GM23338 (cell line): ENCODE measurements around the gene FAT1. TPM values are rescaled to one million over a fixed set of nuclear protein-coding genes. Genes with fewer than 3 reads are reported as not detected.

ENCODE experiments used
- ATAC-seq: fragments of 200-7000 bp; cut with Tn5 transposase; 3 replicates; pipeline ENCODE4 v1.9.1; 2020
- DNase-seq: peaks from one replicate; pipeline ENCODE4 v3.0.0-alpha.2; 2015; ENCODE audit warnings: low spot score
- H2AFZ ChIP-seq: fragments of 200-600 bp; sonication (generic); 2 replicates; pipeline ENCODE4 v1.8.0; 2016; ENCODE audit warnings: antibody characterized with exemption, mild to moderate bottlenecking, moderate library complexity
- H3F3A ChIP-seq: fragments of 200-600 bp; sonication (generic); replicated peaks from 2 replicates; pipeline ENCODE4 v1.8.0; 2017; ENCODE audit warnings: antibody characterized with exemption, mixed run types, low read depth
- H3K27ac ChIP-seq: fragments of 200-600 bp; sonication (generic); 2 replicates; pipeline ENCODE4 v1.6.1; 2016; ENCODE audit warnings: low read depth
- H3K27me3 ChIP-seq: fragments of 200-600 bp; sonication (generic); 2 replicates; pipeline ENCODE4 v1.8.0; 2016; ENCODE audit warnings: mild to moderate bottlenecking, mixed run types, moderate library complexity; ENCODE audit not compliant: insufficient read depth
- H3K36me3 ChIP-seq: fragments of 200-600 bp; sonication (generic); 2 replicates; pipeline ENCODE4 v1.8.0; 2016; ENCODE audit warnings: mild to moderate bottlenecking; ENCODE audit not compliant: insufficient read depth
- H3K4me1 ChIP-seq: fragments of 200-600 bp; sonication (generic); 2 replicates; pipeline ENCODE4 v1.8.0; 2016; ENCODE audit warnings: mild to moderate bottlenecking, moderate library complexity; ENCODE audit not compliant: insufficient read depth
- H3K4me2 ChIP-seq: fragments of 200-600 bp; sonication (generic); 2 replicates; pipeline ENCODE4 v1.7.1; 2017; ENCODE audit warnings: mixed run types
- H3K4me3 ChIP-seq: fragments of 200-600 bp; sonication (generic); 2 replicates; pipeline ENCODE4 v1.6.1; 2016; ENCODE audit warnings: mixed run types
- H3K79me2 ChIP-seq: fragments of 200-600 bp; sonication (generic); replicated peaks from 2 replicates; pipeline ENCODE4 v1.8.0; 2017; ENCODE audit warnings: mild to moderate bottlenecking; ENCODE audit not compliant: insufficient read depth
- H3K9me2 ChIP-seq: fragments of 200-600 bp; sonication (generic); 2 replicates; pipeline ENCODE4 v1.8.0; 2017; ENCODE audit not compliant: insufficient read depth
- H4K20me1 ChIP-seq: fragments of 200-600 bp; sonication (generic); replicated peaks from 2 replicates; pipeline ENCODE4 v1.8.0; 2017; ENCODE audit warnings: mild to moderate bottlenecking; ENCODE audit not compliant: insufficient read depth
- H3K27ac Mint-ChIP-seq: 2 replicates; pipeline ENCODE4 v1.8.0; 2020; ENCODE audit warnings: inconsistent platforms, mild to moderate bottlenecking, moderate library complexity, mixed read lengths
- H3K27me3 Mint-ChIP-seq: 3 replicates; pipeline ENCODE4 v1.8.0; 2022; ENCODE audit warnings: low read depth, mild to moderate bottlenecking, moderate library complexity, mixed read lengths, inconsistent platforms; ENCODE audit not compliant: insufficient read depth, poor library complexity
- H3K36me3 Mint-ChIP-seq: 3 replicates; pipeline ENCODE4 v1.8.0; 2021; ENCODE audit warnings: low read depth, mild to moderate bottlenecking, inconsistent platforms, moderate library complexity, mixed read lengths
- H3K4me1 Mint-ChIP-seq: 3 replicates; pipeline ENCODE4 v1.8.0; 2020; ENCODE audit warnings: mild to moderate bottlenecking, inconsistent platforms, mixed read lengths
- H3K4me3 Mint-ChIP-seq: 3 replicates; pipeline ENCODE4 v1.8.0; 2021; ENCODE audit warnings: moderate library complexity, mild to moderate bottlenecking, inconsistent platforms, mixed read lengths
- H3K9me3 Mint-ChIP-seq: 3 replicates; pipeline ENCODE4 v1.8.0; 2020; ENCODE audit warnings: moderate library complexity, mild to moderate bottlenecking, inconsistent platforms, mixed read lengths
- CREB1 ChIP-seq: fragments of 250-450 bp; sonication (Bioruptor Pico); IDR thresholded peaks from 2 replicates; pipeline ENCODE4 v1.5.0; 2020; ENCODE audit warnings: low read depth, mild to moderate bottlenecking, moderate library complexity
- EZH2 ChIP-seq: fragments of 200-600 bp; sonication (generic); IDR thresholded peaks from one replicate; pipeline ENCODE4 v1.8.0; 2017; ENCODE audit warnings: antibody characterized with exemption, mild to moderate bottlenecking, low read depth; ENCODE audit not compliant: unreplicated experiment
- EZH2phosphoT487 ChIP-seq: fragments of 200-600 bp; sonication (generic); IDR thresholded peaks from one replicate; pipeline ENCODE4 v1.8.1; 2018; ENCODE audit warnings: antibody characterized with exemption; ENCODE audit not compliant: unreplicated experiment
- JUNB ChIP-seq: IDR thresholded peaks from one replicate; pipeline ENCODE4 v1.6.1; 2016; ENCODE audit warnings: antibody characterized with exemption; ENCODE audit not compliant: unreplicated experiment
- NANOG ChIP-seq: IDR thresholded peaks from 2 replicates; pipeline ENCODE4 v1.6.1; 2016; ENCODE audit warnings: antibody characterized with exemption, borderline replicate concordance
- STAT1 ChIP-seq: IDR thresholded peaks from one replicate; pipeline ENCODE4 v1.6.1; 2016; ENCODE audit warnings: antibody characterized with exemption; ENCODE audit not compliant: unreplicated experiment
- ZNF114 ChIP-seq: fragments of 250-450 bp; sonication (Bioruptor Pico); IDR thresholded peaks from 2 replicates; pipeline ENCODE4 v1.5.0; 2020; ENCODE audit warnings: mild to moderate bottlenecking, moderate library complexity
- ZNF331 ChIP-seq: fragments of 250-450 bp; sonication (Bioruptor Pico); IDR thresholded peaks from 2 replicates; pipeline ENCODE4 v1.5.0; 2020; ENCODE audit warnings: low read depth, mild to moderate bottlenecking, moderate library complexity
- polyA plus RNA-seq: library from polyadenylated mRNA; unstranded; fragments of >200 nt; fragmentation: Nextera tagmentation; extraction: Ambion mirVana; gene quantifications from 2 replicates; pipeline ENCODE4 v1.2.1, GENCODE V29; 2016
- total RNA-seq: library from RNA; depleted of rRNA; stranded (reverse); fragments of >200 nt; shearing (Covaris generic); gene quantifications from 2 replicates; pipeline ENCODE4 v1.2.3, GENCODE V29; 2014
- TF ChIP-seq, protein P1 (sequence below), 2 experiments: fragments of 200-600 bp in 1 of 2; sonication (generic) in 1 of 2; conservative IDR thresholded peaks; 2 replicates each; pipeline versions ENCODE4 v1.5.1 to v1.6.1; 2016 to 2017; ENCODE audit warnings: antibody characterized with exemption in 2 of 2, low read depth in 2 of 2, mild to moderate bottlenecking in 2 of 2, moderate library complexity in 1 of 2
- TF ChIP-seq, protein P2 (sequence below): IDR thresholded peaks from 2 replicates; pipeline ENCODE4 v1.6.1; 2016; ENCODE audit warnings: antibody characterized with exemption

FAT1 gene
- total and polyA plus RNA-seq, 2 experiments from 2014 or later: 37.6 to 137 TPM

DNA sequence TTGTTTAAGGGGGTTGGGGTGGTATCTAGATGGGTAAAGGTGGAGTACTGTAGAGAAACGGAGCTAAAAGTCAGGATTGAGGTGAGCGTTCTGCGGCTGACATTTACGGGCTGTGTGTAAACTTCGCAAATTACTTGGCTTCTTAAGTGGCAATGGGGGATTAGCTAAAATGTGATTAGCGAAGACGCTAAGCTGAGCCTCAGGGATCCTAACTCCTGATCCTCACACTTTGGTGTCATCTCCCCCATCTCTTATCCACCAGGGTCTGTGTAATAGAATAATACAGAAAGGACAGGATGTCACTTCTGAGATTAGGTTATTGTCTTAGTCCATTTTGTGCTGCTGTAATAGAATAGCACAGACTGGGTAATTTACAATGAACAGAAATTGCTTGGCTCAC, 10.6 kb upstream of the FAT1 start:
- no peaks in the 10 kb centered on the region for H3K27me3 ChIP-seq
- Mint-ChIP-seq H3K27ac (no peak overlapping the region), H3K36me3 (no peaks in the 10 kb centered on the region), H3K4me1 (peaks cover 6% of the 10 kb centered on the region), H3K27me3 (peaks cover 8% of the 10 kb centered on the region), H3K4me3 (no peak overlapping the region), H3K9me3 (no peaks in the 10 kb centered on the region; the same call in 2 of the 3 replicates)
- H3K27ac ChIP-seq: no peak overlapping the region
- H3K36me3 ChIP-seq: no peaks in the 10 kb centered on the region
- no peak overlapping the region for H3K4me2 ChIP-seq
- no peaks in the 10 kb centered on the region for H3K9me2 ChIP-seq
- H4K20me1 ChIP-seq: no peaks in the 10 kb centered on the region
- TF ChIP-seq ZNF331 (CRISPR knock-in tag): no peak
- TF ChIP-seq, protein P1, sequence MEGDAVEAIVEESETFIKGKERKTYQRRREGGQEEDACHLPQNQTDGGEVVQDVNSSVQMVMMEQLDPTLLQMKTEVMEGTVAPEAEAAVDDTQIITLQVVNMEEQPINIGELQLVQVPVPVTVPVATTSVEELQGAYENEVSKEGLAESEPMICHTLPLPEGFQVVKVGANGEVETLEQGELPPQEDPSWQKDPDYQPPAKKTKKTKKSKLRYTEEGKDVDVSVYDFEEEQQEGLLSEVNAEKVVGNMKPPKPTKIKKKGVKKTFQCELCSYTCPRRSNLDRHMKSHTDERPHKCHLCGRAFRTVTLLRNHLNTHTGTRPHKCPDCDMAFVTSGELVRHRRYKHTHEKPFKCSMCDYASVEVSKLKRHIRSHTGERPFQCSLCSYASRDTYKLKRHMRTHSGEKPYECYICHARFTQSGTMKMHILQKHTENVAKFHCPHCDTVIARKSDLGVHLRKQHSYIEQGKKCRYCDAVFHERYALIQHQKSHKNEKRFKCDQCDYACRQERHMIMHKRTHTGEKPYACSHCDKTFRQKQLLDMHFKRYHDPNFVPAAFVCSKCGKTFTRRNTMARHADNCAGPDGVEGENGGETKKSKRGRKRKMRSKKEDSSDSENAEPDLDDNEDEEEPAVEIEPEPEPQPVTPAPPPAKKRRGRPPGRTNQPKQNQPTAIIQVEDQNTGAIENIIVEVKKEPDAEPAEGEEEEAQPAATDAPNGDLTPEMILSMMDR (conservative IDR thresholded peaks at IDR 0.05; ENCODE audit: low read depth in 2 of 2): no peak
- H3K79me2 ChIP-seq: no peaks in the 10 kb centered on the region
- no peak for ATAC-seq
- H3F3A ChIP-seq: no peaks in the 10 kb centered on the region
- no peak overlapping the region for H2AFZ ChIP-seq
- no peak overlapping the region for H3K4me3 ChIP-seq
- H3K4me1 ChIP-seq: no peaks in the 10 kb centered on the region
- no peak for DNase-seq

DNA sequence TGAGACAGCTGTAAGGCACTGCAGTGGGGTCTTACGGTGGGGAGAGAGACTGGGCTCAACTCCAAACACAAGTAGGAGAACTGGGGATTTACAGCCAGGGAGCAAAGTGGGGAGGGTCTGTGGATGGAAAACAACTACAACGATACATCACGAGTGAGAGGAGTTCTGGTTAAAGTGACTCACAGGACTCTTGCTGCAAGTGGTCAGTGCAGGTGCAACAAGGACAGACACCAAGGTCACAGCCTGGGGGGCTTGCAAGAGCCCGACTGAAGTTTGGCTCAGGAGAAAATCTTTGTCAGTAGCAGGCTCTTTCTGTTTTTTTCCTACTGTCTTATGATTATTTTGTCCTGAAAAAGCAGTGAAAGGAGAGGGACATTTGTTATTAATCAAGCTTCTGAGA, 10.1 kb upstream of the FAT1 start:
- H3K9me3 Mint-ChIP-seq: no peaks in the 10 kb centered on the region; the same call in 2 of the 3 replicates
- no peak for ATAC-seq

DNA sequence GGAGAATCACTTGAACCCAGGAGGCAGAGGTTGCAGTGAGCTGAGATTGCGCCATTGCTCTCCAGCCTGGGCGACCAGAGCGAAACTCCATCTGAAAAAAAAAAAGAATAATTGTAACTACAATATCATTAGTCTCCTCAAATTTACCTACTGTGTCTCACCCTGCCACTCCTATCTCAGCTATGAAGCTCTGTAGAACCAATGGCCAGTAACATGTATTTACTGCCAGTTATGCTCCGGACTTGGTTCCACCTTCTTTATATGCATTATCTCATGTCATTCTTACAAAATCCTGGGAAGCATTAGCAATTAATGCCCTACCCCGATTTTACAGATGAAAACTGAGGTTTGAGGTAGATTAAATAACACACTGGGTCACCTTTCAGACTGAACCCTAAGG, 7.0 kb upstream of the FAT1 start:
- peaks cover 20% of the 10 kb centered on the region for H3K27me3 ChIP-seq
- no peaks in the 10 kb centered on the region for H4K20me1 ChIP-seq
- no peak overlapping the region for H3K4me2 ChIP-seq
- no peak overlapping the region for H2AFZ ChIP-seq
- no peak for DNase-seq
- H3K79me2 ChIP-seq: 0 out of 2 replicates have a peak, but pooled peaks cover under 1% of the 10 kb centered on the region
- Mint-ChIP-seq H3K27me3 (peaks cover 19% of the 10 kb centered on the region), H3K4me1 (peaks cover 25% of the 10 kb centered on the region), H3K9me3 (no peaks in the 10 kb centered on the region; the same call in 2 of the 3 replicates), H3K36me3 (no peaks in the 10 kb centered on the region), H3K4me3 (no peak overlapping the region), H3K27ac (no peak overlapping the region)
- no peaks in the 10 kb centered on the region for H3K9me2 ChIP-seq
- no peak overlapping the region for H3K27ac ChIP-seq
- ATAC-seq: no peak
- peaks cover 20% of the 10 kb centered on the region for H3K4me1 ChIP-seq
- no peaks in the 10 kb centered on the region for H3K36me3 ChIP-seq
- H3F3A ChIP-seq: 0 out of 2 replicates have a peak, but pooled peaks cover 2% of the 10 kb centered on the region
- no peak overlapping the region for H3K4me3 ChIP-seq
- TF ChIP-seq NANOG: no peak
- TF ChIP-seq ZNF114 (CRISPR knock-in tag): no peak
- no peak for TF ChIP-seq CREB1 (CRISPR knock-in tag)
- TF ChIP-seq JUNB: no peak

More for the DNA sequence above, 10.1 kb upstream of the FAT1 start:
- H3K79me2 ChIP-seq: no peaks in the 10 kb centered on the region
- H2AFZ ChIP-seq: no peak overlapping the region
- H3K4me1 ChIP-seq: peaks cover 4% of the 10 kb centered on the region; the same call in 1 of the 2 replicates
- no peaks in the 10 kb centered on the region for H3K9me2 ChIP-seq
- no peaks in the 10 kb centered on the region for H3K36me3 Mint-ChIP-seq
- no peak overlapping the region for H3K27ac Mint-ChIP-seq
- H3F3A ChIP-seq: no peaks in the 10 kb centered on the region
- DNase-seq: no peak
- H3K4me2 ChIP-seq: no peak overlapping the region
- H3K27me3 Mint-ChIP-seq: peaks cover 8% of the 10 kb centered on the region
- no peak for TF ChIP-seq CREB1 (CRISPR knock-in tag)
- no peak for TF ChIP-seq JUNB
- no peak for TF ChIP-seq STAT1
- TF ChIP-seq ZNF331 (CRISPR knock-in tag): no peak
- no peak for TF ChIP-seq EZH2phosphoT487
- TF ChIP-seq, protein P2, sequence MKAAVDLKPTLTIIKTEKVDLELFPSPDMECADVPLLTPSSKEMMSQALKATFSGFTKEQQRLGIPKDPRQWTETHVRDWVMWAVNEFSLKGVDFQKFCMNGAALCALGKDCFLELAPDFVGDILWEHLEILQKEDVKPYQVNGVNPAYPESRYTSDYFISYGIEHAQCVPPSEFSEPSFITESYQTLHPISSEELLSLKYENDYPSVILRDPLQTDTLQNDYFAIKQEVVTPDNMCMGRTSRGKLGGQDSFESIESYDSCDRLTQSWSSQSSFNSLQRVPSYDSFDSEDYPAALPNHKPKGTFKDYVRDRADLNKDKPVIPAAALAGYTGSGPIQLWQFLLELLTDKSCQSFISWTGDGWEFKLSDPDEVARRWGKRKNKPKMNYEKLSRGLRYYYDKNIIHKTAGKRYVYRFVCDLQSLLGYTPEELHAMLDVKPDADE: no peak
- no peak for TF ChIP-seq EZH2
- H3K4me3 ChIP-seq: no peak overlapping the region
- H3K27me3 ChIP-seq: no peaks in the 10 kb centered on the region
- no peak overlapping the region for H3K27ac ChIP-seq
- H3K4me1 Mint-ChIP-seq: peaks cover 11% of the 10 kb centered on the region
- H3K4me3 Mint-ChIP-seq: no peak overlapping the region
- H4K20me1 ChIP-seq: no peaks in the 10 kb centered on the region
- no peaks in the 10 kb centered on the region for H3K36me3 ChIP-seq
